Measurements from ENCODE around the gene STXBP6. TPM values are rescaled to one million over a fixed set of nuclear protein-coding genes. Genes with fewer than 3 reads are reported as not detected.

The STXBP6 gene
- total RNA-seq, 4 donors from 2014 or later = 34.9 to 62.1 (median 45.5) TPM

DNA sequence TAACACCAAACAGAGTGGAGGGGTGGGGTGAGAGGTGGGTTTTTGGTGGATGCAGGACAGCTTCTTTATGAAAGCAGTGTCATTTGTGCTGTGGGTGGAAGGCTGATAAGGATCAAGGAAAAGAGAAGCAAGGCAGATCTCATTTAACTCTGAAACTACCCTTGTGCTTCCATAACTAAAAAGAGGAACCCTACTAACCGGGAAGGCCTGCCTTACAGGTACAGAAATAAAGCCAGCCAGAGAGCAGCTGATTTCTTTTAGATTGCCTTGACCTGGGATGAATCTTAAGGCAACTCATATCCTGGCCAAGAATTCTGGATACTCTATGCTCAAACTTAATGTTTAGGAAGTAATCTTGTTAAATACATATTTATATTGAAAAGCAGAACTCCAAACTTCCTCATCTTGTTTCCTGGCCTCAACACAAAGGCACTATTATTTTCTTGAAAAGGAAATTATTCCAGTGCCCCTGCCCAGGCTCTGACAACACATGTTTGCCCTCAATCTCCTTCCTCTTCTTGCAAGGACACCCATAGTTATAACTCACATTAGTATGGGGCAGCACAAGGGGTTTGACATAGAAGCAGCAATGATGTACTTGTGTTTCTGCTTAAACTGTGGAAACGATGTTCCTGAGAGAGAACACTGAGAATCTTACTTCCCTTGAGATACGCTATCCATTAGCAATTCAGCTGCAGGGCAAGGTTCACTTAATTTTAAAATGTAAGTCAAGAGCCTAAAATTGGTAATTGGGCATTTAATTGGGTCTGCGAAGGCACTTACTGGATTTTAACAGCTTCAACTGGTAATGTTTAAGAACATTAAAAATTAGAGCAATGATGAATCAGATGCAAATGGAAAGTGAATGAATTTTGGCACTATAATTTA is 173.7 kb downstream of the STXBP6 start:
- peaks cover 25% of the 10 kb centered on the region for H3K4me1 ChIP-seq
- TF ChIP-seq, protein P1, sequence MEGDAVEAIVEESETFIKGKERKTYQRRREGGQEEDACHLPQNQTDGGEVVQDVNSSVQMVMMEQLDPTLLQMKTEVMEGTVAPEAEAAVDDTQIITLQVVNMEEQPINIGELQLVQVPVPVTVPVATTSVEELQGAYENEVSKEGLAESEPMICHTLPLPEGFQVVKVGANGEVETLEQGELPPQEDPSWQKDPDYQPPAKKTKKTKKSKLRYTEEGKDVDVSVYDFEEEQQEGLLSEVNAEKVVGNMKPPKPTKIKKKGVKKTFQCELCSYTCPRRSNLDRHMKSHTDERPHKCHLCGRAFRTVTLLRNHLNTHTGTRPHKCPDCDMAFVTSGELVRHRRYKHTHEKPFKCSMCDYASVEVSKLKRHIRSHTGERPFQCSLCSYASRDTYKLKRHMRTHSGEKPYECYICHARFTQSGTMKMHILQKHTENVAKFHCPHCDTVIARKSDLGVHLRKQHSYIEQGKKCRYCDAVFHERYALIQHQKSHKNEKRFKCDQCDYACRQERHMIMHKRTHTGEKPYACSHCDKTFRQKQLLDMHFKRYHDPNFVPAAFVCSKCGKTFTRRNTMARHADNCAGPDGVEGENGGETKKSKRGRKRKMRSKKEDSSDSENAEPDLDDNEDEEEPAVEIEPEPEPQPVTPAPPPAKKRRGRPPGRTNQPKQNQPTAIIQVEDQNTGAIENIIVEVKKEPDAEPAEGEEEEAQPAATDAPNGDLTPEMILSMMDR (IDR thresholded peaks at IDR 0.05) = no peak
- TF ChIP-seq POLR2AphosphoS5 (IDR thresholded peaks at IDR 0.05) (no peak), EP300 (IDR thresholded peaks at IDR 0.05) (no peak), POLR2A (IDR thresholded peaks at IDR 0.05) (no peak)
- H3K4me3 ChIP-seq = no peak overlapping the region
- H3K9me3 ChIP-seq = no peaks in the 10 kb centered on the region
- H3K27me3 ChIP-seq = no peaks in the 10 kb centered on the region
- H3K36me3 ChIP-seq = no peaks in the 10 kb centered on the region
- H3K27ac ChIP-seq = no peak overlapping the region
- no peak for DNase-seq (ENCODE audit: low spot score in 2 of 2)
- WGBS = 63% methylated on average over 4 of the region's 4 CpGs

DNA sequence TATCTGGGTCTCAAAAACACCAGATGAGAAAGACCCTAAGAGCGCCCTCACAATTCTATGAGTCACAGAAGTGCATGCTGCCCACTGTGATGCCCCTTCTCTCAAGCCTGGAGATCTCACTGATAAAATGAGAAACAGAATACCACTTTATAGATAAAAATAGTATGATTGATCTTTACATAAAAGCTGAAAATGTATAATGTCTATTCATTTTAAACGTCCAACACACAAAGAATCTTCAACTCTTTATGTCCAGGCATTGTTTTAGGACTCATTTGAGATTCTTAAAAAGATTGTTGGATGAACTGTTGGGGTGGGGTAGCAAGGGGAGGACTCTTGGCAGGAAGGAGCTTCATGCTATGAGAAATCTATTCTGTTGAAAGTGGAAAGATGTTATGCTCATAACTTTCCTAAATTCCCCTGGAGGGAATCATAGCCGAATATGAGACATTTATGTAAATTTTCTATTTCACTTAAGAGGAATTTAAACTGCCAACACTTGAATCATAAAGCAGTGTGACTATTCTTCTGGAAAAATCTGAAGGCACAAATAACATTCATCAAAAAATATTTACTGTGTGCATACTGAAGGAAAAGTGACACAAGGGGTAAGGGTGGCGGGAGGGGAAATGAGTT is 174.6 kb downstream of the STXBP6 start:
- no peak overlapping the region for H3K4me3 ChIP-seq
- WGBS = 68% methylated on average over 4 of the region's 4 CpGs
- H3K27me3 ChIP-seq = no peaks in the 10 kb centered on the region
- no peaks in the 10 kb centered on the region for H3K9me3 ChIP-seq
- peaks cover 21% of the 10 kb centered on the region for H3K4me1 ChIP-seq
- TF ChIP-seq, protein P1 (IDR thresholded peaks at IDR 0.05) = no peak
- no peak for TF ChIP-seq POLR2A (IDR thresholded peaks at IDR 0.05)
- TF ChIP-seq POLR2AphosphoS5 (IDR thresholded peaks at IDR 0.05) = no peak
- TF ChIP-seq EP300 (IDR thresholded peaks at IDR 0.05) = no peak
- no peak overlapping the region for H3K27ac ChIP-seq
- no peak for DNase-seq (ENCODE audit: low spot score in 2 of 2)
- no peaks in the 10 kb centered on the region for H3K36me3 ChIP-seq

DNA sequence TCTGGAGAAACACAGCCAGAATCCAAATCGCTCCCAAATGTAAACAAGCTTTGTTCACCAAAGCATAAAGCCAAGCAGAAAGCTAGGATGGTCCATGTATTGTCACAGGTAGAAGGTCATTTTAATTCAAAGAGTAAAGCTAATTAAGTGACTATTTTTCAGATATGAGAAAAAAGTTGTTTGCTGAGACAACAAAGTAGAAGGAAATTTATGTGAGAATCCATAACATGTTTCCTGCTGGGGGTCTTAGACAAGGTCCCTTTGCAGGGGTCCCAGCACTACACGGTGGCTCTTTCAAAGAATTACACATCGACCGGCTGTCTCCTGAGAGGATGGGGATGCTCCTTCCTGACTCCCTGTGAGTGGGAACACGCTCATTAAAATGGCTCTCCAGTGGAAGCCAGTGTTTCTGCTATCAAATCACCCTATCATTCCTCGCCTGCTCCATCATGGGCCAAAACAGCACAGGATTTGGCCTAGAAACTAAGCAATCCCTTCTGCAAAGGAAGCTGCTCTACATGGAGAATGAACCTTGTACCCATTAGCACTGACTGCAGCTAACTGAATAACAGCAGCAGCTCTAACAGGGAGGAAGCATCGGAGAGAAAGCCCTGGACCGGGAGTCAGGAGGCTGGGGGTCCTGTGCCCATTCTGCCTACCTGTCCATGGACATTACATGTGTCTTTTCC is 175.3 kb downstream of the STXBP6 start:
- no peak overlapping the region for H3K27ac ChIP-seq
- WGBS = 91% methylated on average over 8 of the region's 8 CpGs

DNA sequence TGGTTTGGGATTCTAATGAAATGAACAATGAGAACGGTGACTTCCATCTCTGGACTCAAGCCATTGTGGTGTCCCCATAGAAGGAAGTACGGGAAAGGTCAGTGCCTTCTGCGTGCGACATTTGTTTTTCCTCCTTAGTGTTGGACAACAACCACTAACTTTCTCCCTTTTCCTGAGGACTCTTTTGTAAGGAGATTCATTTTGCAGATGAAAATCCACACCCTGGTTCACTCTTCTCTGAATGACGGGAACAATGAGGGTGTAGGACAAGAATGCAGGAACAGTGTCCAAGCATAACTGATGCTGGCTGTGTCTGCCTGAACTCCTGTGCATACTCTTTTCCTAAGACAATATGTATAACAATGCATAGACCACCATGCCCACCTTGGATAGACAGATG is 176.4 kb downstream of the STXBP6 start:
- DNase-seq (ENCODE audit: low spot score in 2 of 2) = no peak
- Histone ChIP-seq H3K27ac (no peak overlapping the region), H3K4me3 (no peak overlapping the region), H3K9me3 (no peaks in the 10 kb centered on the region), H3K36me3 (no peaks in the 10 kb centered on the region), H3K4me1 (peaks cover 20% of the 10 kb centered on the region), H3K27me3 (no peaks in the 10 kb centered on the region)
- TF ChIP-seq, protein P1 (IDR thresholded peaks at IDR 0.05) = no peak
- TF ChIP-seq EP300 (IDR thresholded peaks at IDR 0.05) = no peak
- no peak for TF ChIP-seq POLR2A (IDR thresholded peaks at IDR 0.05)
- TF ChIP-seq POLR2AphosphoS5 (IDR thresholded peaks at IDR 0.05) = no peak
- WGBS = 77% methylated on average over 5 of the region's 5 CpGs

More for the DNA sequence above, 175.3 kb downstream of the STXBP6 start:
- TF ChIP-seq, protein P1 (IDR thresholded peaks at IDR 0.05) = no peak
- no peak for TF ChIP-seq EP300 (IDR thresholded peaks at IDR 0.05)
- TF ChIP-seq POLR2A (IDR thresholded peaks at IDR 0.05) = no peak
- TF ChIP-seq POLR2AphosphoS5 (IDR thresholded peaks at IDR 0.05) = no peak
- H3K4me1 ChIP-seq = peaks cover 20% of the 10 kb centered on the region
- H3K4me3 ChIP-seq = no peak overlapping the region
- no peaks in the 10 kb centered on the region for H3K36me3 ChIP-seq
- no peak for DNase-seq (ENCODE audit: low spot score in 2 of 2)
- no peaks in the 10 kb centered on the region for H3K27me3 ChIP-seq
- H3K9me3 ChIP-seq = no peaks in the 10 kb centered on the region

All from suprapubic skin (tissue), 4 donors.